LNCAP (cell line): ENCODE data around the gene AKR1E2.
A peak's percentile ranks its signal among the peaks of the same experiment; 100 is the strongest.

Source experiments
- TF ChIP-seq, protein P1 (sequence below): fragments of 450-650 bp; IDR thresholded peaks from 2 replicates; pipeline ENCODE4 v1.5.1; 2017; ENCODE audit warnings: mild to moderate bottlenecking

The AKR1E2 gene

DNA sequence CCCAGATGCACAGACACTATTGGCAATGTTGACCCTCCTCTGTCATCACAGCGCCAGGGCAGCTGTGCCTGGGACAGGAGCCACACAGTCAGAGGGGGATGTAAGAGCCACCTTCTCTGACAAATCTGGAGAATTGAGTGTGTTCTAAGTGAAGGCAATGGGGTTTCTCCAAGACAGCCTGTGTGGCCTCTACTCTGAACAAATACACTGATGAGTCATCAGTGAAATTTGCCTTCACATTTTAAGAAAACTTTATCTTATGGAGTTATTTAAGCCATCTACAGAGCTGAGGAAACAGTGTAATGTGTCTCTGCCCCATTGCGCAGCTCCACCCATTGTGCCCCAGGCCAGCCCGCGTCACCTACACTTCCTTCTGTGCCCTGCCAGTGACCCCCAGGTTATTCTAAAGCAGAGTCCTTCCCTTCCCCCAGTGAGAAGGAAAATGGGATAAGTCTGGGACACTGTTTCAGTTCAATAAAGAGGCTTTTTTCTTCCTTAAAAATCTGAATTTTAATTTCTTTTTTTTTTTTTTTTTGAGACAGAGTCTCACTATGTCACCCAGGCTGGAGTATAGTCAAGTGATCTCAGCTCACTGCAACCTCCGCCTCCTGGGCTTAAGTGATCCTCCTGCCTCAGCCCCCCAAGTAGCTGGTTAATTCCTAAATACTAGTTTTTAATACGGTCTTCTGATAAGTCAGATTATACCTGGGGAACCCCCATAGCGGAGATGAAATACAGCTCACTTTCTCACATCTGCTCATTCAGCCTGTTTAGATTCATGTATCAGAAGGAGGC is 21.8 kb downstream of the AKR1E2 start:
- TF ChIP-seq, protein P1, sequence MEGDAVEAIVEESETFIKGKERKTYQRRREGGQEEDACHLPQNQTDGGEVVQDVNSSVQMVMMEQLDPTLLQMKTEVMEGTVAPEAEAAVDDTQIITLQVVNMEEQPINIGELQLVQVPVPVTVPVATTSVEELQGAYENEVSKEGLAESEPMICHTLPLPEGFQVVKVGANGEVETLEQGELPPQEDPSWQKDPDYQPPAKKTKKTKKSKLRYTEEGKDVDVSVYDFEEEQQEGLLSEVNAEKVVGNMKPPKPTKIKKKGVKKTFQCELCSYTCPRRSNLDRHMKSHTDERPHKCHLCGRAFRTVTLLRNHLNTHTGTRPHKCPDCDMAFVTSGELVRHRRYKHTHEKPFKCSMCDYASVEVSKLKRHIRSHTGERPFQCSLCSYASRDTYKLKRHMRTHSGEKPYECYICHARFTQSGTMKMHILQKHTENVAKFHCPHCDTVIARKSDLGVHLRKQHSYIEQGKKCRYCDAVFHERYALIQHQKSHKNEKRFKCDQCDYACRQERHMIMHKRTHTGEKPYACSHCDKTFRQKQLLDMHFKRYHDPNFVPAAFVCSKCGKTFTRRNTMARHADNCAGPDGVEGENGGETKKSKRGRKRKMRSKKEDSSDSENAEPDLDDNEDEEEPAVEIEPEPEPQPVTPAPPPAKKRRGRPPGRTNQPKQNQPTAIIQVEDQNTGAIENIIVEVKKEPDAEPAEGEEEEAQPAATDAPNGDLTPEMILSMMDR: no peak

DNA sequence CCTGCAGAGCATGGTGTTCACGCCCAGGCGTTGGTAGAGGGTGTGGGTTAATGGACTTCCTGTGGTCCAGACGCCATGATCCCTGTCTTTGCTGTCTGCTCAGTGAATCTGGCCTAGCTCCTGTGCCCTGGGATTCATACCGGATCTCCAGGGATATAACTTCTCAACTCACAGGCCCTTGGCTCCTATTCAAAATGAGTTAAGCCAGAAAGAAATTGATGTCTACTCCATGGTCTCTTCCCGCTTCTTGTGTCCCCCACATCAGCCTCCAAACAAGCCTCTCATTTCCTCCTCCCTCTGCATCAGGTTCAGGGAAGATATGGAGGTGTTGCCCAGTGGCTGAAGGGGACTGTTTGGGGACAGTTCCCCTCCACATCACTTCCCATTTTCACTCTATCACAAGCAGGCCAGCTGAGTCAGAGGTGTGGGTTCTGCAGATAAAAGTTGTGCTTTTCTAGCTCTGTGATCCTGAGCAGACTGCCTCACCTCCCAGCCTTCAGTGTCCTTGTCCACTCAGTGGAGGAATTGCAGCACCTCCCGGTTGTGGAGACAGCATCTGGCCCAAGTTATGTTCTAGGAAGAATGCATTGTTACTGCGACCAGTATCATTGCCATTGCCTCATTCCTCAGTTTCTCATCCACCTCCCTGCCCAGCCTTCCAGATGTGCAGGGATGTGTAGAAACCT is 22.5 kb downstream of the AKR1E2 start:
- TF ChIP-seq, protein P1: no peak

DNA sequence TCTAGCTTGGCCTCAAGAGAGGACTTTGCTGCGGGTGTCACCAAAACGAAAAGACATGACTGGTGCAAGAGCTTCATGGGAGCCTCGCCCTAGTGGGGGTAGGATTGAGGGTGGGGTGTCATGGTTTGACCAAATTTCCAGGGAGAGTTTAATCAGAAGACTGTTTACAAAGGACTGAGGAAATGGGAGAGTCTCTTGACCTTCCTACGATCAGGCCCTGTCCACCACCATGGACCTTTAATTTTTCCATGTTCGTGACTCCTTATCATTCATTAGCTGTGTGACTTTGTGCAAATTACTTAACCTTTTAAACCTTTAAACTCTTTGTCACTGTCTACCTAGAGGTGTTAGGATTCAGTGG is 23.0 kb downstream of the AKR1E2 start:
- TF ChIP-seq, protein P1: no peak

DNA sequence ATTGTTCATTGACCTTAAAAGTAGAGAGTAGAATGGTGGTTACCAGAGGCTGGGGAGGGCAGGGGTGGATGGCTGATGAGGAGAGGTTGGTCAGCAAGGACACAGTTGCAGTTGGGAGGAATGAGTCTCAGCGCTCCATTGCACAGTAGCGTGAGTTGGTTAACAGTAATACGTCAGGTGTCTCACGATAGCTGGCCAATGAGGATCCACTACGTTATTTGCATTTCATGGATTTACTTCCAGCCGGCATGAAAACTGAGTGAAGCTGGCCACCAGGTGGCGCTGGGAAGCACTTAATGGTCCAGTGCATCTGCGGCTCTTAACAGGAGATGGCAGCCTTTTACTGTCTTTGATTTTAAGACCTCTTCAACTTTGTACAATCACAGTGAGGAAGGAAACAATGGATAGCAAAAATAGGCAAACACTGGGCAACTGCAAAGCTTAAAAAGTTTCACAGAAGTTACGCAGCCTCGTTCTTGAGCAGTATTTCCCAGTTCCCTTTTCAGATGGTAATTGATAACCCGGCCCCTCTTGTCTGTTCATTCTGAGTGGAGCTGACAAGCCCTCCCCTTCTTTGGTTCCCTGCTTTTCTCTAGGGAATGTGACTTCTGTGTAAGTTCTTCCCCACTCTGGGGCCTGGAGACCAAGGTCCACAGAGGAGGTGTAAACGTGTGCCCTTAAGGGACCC is 23.7 kb downstream of the AKR1E2 start:
- TF ChIP-seq, protein P1: peak; percentile 100

DNA sequence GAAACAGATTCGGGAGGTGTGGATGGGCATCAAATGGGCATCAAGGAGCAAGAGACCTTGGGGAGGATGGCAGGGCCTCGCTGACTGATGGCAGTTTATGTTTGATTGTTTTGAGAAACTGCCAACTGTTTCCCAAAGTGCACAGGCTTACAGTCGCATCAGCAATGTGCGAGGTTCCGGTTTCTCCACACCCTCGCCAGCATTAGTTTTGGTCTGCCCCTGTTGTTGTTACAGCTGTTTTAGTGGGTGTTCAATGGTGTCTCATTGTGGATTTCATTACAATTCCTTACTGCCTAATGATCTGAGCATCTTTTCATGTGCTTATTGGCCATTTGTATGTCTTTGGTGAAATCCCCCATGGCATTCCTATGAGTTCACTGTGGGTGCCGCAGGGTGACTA is 24.4 kb downstream of the AKR1E2 start:
- TF ChIP-seq, protein P1: no peak

DNA sequence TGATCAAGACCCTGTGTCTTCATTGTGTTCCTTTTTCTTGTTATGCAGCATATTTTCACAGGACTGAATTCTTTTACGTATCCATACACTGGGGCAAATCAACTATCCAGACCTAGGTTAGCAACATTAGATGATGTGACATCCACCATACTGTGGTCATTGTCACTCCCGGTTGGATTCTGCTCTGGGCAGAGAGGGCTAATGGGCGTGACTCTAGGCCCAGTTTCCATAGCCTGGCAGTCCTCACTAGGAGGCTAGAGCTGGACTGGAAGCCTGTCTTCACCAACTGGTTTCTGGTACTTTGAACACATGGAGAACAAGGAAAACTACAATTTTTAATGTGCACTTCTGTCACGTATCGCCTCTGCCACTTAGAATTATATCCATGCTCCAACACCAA is 25.2 kb downstream of the AKR1E2 start:
- TF ChIP-seq, protein P1: no peak

DNA sequence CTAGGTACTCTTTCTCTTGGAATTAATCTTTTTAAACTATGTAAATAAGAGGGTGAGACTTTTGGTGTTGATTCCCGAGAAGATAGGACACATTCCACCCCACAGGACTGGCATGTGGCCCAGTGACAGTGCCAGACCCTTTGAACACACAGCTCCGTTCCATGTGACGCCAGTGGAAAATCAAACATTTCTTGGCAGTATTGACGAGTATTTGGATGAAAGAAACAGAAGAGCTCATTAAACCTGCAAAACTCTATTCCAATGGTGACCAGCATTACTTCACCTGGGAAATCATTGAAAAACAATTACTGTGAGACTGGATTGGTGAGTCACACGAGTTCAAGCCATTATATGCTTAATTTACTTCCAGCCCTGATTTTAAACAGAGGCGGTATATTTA is 25.8 kb downstream of the AKR1E2 start:
- TF ChIP-seq, protein P1: no peak
